ENCODE measurements around the gene FGF14. TPM values are rescaled to one million over a fixed set of nuclear protein-coding genes. Genes with fewer than 3 reads are reported as not detected.

FGF14 gene
- total RNA-seq, 3 donors from 2014 or later, result under 0.01 to 0.29 (median under 0.01) TPM

GRCh38 chr13:101811284-101811839 is 590.5 kb downstream of the FGF14 start:
- Histone ChIP-seq H3K9me3 (no peaks in the 10 kb centered on the region), H3K4me3 (no peak overlapping the region), H3K4me1 (no peaks in the 10 kb centered on the region), H3K27me3 (no peaks in the 10 kb centered on the region), H3K27ac (no peak overlapping the region), H3K36me3 (no peaks in the 10 kb centered on the region)
- intact Hi-C loops (cut with DNase I; ENCODE audit: low total_unique reads), result no loop called here
- no peak for DNase-seq (ENCODE audit: low spot score in 2 of 2)
- TF ChIP-seq CTCF (IDR thresholded peaks at IDR 0.05) (no peak), POLR2A (IDR thresholded peaks at IDR 0.05) (no peak), POLR2AphosphoS5 (IDR thresholded peaks at IDR 0.05) (no peak)

- H3K36me3 ChIP-seq, result no peaks in the 10 kb centered on the region
- intact Hi-C loops (cut with DNase I; ENCODE audit: low total_unique reads), result no loop called here
Measured at GRCh38 chr13:101799196-101799595, 602.7 kb downstream of the FGF14 start.

GRCh38 chr13:101798437-101798836 is 603.4 kb downstream of the FGF14 start:
- no peaks in the 10 kb centered on the region for H3K36me3 ChIP-seq
- H3K27ac ChIP-seq, result no peak overlapping the region
- intact Hi-C loops (cut with DNase I; ENCODE audit: low total_unique reads), result no loop called here
- DNase-seq (ENCODE audit: low spot score in 2 of 2), result no peak
- H3K4me3 ChIP-seq, result no peak overlapping the region
- no peaks in the 10 kb centered on the region for H3K27me3 ChIP-seq
- TF ChIP-seq POLR2A (IDR thresholded peaks at IDR 0.05), result no peak
- TF ChIP-seq POLR2AphosphoS5 (IDR thresholded peaks at IDR 0.05), result no peak
- TF ChIP-seq CTCF (IDR thresholded peaks at IDR 0.05), result no peak
- H3K4me1 ChIP-seq, result no peaks in the 10 kb centered on the region
- no peaks in the 10 kb centered on the region for H3K9me3 ChIP-seq

More at GRCh38 chr13:101799196-101799595, 602.7 kb downstream of the FGF14 start:
- Histone ChIP-seq H3K4me1 (no peaks in the 10 kb centered on the region), H3K27ac (no peak overlapping the region), H3K27me3 (no peaks in the 10 kb centered on the region), H3K4me3 (no peak overlapping the region), H3K9me3 (no peaks in the 10 kb centered on the region)
- TF ChIP-seq CTCF (IDR thresholded peaks at IDR 0.05) (no peak), POLR2A (IDR thresholded peaks at IDR 0.05) (no peak)
- no peak for DNase-seq (ENCODE audit: low spot score in 2 of 2)

- DNase-seq (ENCODE audit: low spot score in 2 of 2), result no peak
- Histone ChIP-seq H3K4me1 (no peaks in the 10 kb centered on the region), H3K27ac (no peak overlapping the region), H3K9me3 (no peaks in the 10 kb centered on the region), H3K4me3 (no peak overlapping the region), H3K27me3 (no peaks in the 10 kb centered on the region), H3K36me3 (no peaks in the 10 kb centered on the region)
- TF ChIP-seq POLR2A (IDR thresholded peaks at IDR 0.05) (no peak), CTCF (IDR thresholded peaks at IDR 0.05) (no peak), POLR2AphosphoS5 (IDR thresholded peaks at IDR 0.05) (no peak)
- intact Hi-C loops (cut with DNase I; ENCODE audit: low total_unique reads), result no loop called here
Measured at GRCh38 chr13:101795460-101795859, 606.4 kb downstream of the FGF14 start.

- DNase-seq (ENCODE audit: low spot score in 2 of 2), result no peak
- TF ChIP-seq POLR2A (IDR thresholded peaks at IDR 0.05) (no peak), POLR2AphosphoS5 (IDR thresholded peaks at IDR 0.05) (no peak), CTCF (IDR thresholded peaks at IDR 0.05) (no peak)
Measured at GRCh38 chr13:101795025-101795424, 606.8 kb downstream of the FGF14 start.

More at GRCh38 chr13:101795025-101795424, 606.8 kb downstream of the FGF14 start:
- Histone ChIP-seq H3K27me3 (no peaks in the 10 kb centered on the region), H3K4me3 (no peak overlapping the region), H3K27ac (no peak overlapping the region), H3K36me3 (no peaks in the 10 kb centered on the region), H3K9me3 (no peaks in the 10 kb centered on the region), H3K4me1 (no peaks in the 10 kb centered on the region)
- intact Hi-C loops (cut with DNase I; ENCODE audit: low total_unique reads), result no loop called here
